Lower leg skin (tissue), 3 donors: ENCODE data around the gene RERE.

Experiments used
- CTCF ChIP-seq, 3 donors: fragments of 450-650 bp; IDR thresholded peaks; one replicate each; pipeline ENCODE4 v1.5.1; 2016; ENCODE audit warnings: antibody characterized with exemption in 3 of 3, mild to moderate bottlenecking in 3 of 3, moderate library complexity in 2 of 3
- POLR2A ChIP-seq, 2 donors: fragments of 450-650 bp; IDR thresholded peaks; one replicate each; pipeline ENCODE4 v1.6.1; 2016 to 2017; ENCODE audit warnings: antibody characterized with exemption in 2 of 2, mild to moderate bottlenecking in 1 of 2, moderate library complexity in 1 of 2

DNA sequence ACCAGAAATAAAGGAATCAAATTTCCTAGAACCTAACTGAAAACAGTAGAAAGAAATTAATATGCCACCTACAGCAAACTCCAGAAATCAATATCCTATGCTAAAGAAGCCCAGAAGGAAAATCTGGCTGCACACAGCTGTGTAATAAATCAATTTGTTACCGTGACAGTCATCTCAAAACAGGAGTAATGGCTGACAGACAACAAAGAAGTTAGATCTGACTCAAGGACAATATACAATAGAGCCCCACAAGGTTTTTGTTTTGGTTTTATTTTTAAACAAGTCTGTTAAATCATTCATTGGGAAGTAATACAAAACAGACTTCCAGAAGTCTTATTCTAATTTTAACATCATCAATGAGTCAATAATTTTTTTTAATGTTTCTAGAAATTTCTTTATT is 168.4 kb downstream of the RERE start:
- no peak for TF ChIP-seq CTCF (IDR thresholded peaks at IDR 0.05)
- no peak for TF ChIP-seq POLR2A (IDR thresholded peaks at IDR 0.05)
